Neural crest cell (in vitro differentiated cells): Measurements from ENCODE around the gene ORC4. TPM values are rescaled to one million over a fixed set of nuclear protein-coding genes. Genes with fewer than 3 reads are reported as not detected.

Experiments used
- DNase-seq: peaks from one replicate; pipeline ENCODE4 v3.0.0; 2021; ENCODE audit warnings: low read depth, mixed read lengths, low spot score
- H3K27ac Mint-ChIP-seq: one replicate; pipeline ENCODE4 v1.8.0; 2021; ENCODE audit warnings: mild to moderate bottlenecking, mixed read lengths; ENCODE audit not compliant: unreplicated experiment
- H3K27me3 Mint-ChIP-seq: 2 replicates; pipeline ENCODE4 v1.8.0; 2021; ENCODE audit warnings: low read depth, mild to moderate bottlenecking, mixed read lengths
- H3K36me3 Mint-ChIP-seq: 2 replicates; pipeline ENCODE4 v1.8.0; 2021; ENCODE audit warnings: low read depth, mild to moderate bottlenecking, mixed read lengths
- H3K4me1 Mint-ChIP-seq: 2 replicates; pipeline ENCODE4 v1.8.0; 2021; ENCODE audit warnings: mixed read lengths
- H3K4me3 Mint-ChIP-seq: one replicate; pipeline ENCODE4 v1.8.0; 2021; ENCODE audit warnings: mild to moderate bottlenecking, mixed read lengths
- H3K9me3 Mint-ChIP-seq: 2 replicates; pipeline ENCODE4 v1.8.0; 2021; ENCODE audit warnings: mixed read lengths
- total RNA-seq: library from RNA; stranded (reverse); gene quantifications from 2 replicates; pipeline ENCODE4 v1.2.1, GENCODE V29; 2021
- TF ChIP-seq, protein P1 (sequence below): fragments of 200-600 bp; sonication (generic); conservative IDR thresholded peaks from 2 replicates; pipeline ENCODE4 v1.5.0; 2021; ENCODE audit warnings: antibody characterized with exemption, mild to moderate bottlenecking

The ORC4 gene
- total RNA-seq, 1 donor from 2014 or later: 65.1 TPM

DNA sequence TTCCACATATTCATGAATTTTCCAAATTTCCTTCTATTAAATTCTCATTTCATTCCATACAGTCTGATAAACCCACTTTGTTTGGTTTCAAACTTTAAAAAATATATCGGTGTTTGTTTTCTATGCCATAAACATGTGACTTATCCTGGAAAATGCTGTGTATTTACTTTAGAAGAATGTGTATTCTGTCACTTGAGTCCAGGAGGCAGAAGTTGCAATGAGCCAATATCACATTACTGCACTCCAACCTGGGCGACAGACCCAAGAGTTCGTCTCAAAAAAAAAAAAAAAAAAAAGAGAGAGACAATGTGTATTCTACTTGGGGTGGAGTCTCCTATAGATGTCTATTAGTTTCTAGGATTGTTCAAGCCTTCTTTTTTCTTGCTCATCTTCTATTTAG lies 32.1 kb upstream of the ORC4 start:
- Mint-ChIP-seq H3K9me3 (peaks cover 3% of the 10 kb centered on the region), H3K4me1 (peaks cover 12% of the 10 kb centered on the region), H3K27me3 (no peaks in the 10 kb centered on the region), H3K36me3 (peaks cover 8% of the 10 kb centered on the region), H3K27ac (no peak overlapping the region), H3K4me3 (no peak overlapping the region)
- DNase-seq: no peak
- TF ChIP-seq, protein P1, sequence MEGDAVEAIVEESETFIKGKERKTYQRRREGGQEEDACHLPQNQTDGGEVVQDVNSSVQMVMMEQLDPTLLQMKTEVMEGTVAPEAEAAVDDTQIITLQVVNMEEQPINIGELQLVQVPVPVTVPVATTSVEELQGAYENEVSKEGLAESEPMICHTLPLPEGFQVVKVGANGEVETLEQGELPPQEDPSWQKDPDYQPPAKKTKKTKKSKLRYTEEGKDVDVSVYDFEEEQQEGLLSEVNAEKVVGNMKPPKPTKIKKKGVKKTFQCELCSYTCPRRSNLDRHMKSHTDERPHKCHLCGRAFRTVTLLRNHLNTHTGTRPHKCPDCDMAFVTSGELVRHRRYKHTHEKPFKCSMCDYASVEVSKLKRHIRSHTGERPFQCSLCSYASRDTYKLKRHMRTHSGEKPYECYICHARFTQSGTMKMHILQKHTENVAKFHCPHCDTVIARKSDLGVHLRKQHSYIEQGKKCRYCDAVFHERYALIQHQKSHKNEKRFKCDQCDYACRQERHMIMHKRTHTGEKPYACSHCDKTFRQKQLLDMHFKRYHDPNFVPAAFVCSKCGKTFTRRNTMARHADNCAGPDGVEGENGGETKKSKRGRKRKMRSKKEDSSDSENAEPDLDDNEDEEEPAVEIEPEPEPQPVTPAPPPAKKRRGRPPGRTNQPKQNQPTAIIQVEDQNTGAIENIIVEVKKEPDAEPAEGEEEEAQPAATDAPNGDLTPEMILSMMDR: no peak

DNA sequence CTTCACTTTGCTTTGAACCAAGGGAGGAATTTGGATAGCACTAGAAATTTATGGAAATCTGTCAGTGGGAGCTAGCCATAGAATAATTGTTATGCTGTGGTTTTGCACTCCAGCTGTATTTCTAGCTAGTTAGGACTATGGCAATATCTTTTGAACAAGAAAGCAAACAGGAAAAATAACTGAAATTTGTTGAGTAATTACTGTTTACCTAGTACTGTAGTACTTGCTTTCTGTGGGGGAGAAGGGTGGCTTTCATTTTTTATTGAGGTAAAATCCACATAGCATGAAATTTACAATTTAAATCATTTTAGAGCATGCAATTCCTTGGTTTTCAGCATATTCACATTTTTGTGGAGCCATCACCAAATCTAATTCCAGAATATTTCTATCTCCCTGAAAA lies 28.7 kb upstream of the ORC4 start:
- TF ChIP-seq, protein P1: no peak
- Mint-ChIP-seq H3K27me3 (no peaks in the 10 kb centered on the region), H3K4me3 (no peak overlapping the region), H3K36me3 (peaks cover 8% of the 10 kb centered on the region), H3K9me3 (peaks cover 3% of the 10 kb centered on the region), H3K27ac (no peak overlapping the region), H3K4me1 (peaks cover 12% of the 10 kb centered on the region)
- DNase-seq: no peak

DNA sequence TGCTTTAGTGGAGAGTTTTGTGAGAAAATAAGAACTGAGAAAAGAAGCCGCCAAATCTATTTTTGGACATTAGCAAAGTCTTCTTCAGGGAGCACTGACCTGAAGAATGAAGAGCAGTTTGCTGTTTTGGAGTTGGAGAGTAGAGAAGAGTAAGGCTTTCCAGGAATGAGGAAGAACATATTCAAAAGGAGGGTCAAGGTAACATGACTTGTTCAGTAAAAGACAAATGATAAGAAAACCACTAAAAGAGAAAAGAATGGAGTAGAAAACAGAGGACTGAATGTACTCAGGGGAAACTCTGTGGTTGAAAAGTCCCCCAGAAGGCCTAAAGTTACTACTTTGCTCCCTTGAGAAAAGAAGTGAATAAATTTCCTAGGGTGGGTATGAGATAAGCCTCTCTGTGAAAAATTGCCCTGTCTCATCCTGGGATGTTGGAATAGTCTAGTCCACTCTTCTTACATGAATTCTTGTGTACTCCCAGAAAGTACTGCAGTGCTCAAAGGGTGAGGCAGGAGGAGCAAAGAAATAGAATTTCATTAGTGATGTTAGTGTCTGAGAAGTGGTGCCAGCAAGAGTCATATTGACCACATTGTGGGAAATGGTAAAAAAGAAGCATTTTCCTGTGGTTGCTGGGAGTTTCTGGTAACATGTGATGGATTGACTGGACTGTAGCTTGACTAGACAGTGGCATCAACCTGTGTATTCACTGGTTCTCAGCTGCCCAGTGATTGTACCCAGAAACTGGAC lies 28.1 kb upstream of the ORC4 start:
- Mint-ChIP-seq H3K4me3 (no peak overlapping the region), H3K27ac (no peak overlapping the region), H3K27me3 (no peaks in the 10 kb centered on the region), H3K36me3 (peaks cover 8% of the 10 kb centered on the region), H3K9me3 (peaks cover 3% of the 10 kb centered on the region), H3K4me1 (peaks cover 12% of the 10 kb centered on the region)
- TF ChIP-seq, protein P1: no peak
- DNase-seq: no peak

DNA sequence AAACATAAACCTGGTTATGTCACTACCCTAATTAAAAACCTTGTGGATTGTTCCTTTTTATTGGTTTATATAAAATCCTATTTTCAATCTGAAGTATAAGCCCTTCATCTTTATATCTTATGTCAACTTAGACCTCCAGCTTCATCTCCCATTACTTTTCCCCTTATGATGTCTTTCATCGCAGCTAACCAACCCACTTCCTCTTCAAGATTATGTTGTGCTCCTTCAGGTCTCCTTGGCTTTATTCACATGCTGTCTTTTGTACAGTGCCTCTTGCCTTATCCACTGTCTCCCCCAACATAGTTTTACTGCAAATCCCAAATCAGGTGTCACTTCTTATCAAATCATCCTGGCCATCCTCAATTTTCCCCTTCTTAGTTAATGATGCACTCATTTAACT lies 26.3 kb upstream of the ORC4 start:
- Mint-ChIP-seq H3K36me3 (peaks cover 5% of the 10 kb centered on the region), H3K27ac (no peak overlapping the region), H3K27me3 (no peaks in the 10 kb centered on the region), H3K4me1 (peaks cover 12% of the 10 kb centered on the region), H3K4me3 (no peak overlapping the region), H3K9me3 (no peaks in the 10 kb centered on the region)
- no peak for DNase-seq
- TF ChIP-seq, protein P1: no peak

DNA sequence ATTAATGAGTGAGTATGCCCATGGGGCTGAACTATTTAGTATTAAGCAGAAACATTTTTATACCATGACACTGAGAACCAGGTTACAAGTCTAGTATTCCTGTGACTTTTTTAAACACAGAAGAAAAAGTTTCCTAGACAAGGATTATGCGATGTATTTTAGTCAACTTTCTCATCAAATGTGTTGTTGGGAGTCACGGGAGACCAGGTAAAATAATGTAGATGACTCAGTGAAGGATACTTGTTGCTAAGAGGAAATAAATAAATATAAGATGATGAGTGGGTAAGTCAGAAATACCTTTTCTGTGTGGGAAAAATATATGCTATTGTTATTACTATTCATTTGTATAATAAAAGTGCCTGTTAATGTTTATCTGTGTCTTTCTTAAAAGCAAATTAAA lies 23.8 kb upstream of the ORC4 start:
- H3K27ac Mint-ChIP-seq: no peak overlapping the region
- H3K4me1 Mint-ChIP-seq: peaks cover 7% of the 10 kb centered on the region
- no peak for DNase-seq
- peaks cover 2% of the 10 kb centered on the region for H3K36me3 Mint-ChIP-seq
- H3K27me3 Mint-ChIP-seq: no peaks in the 10 kb centered on the region
- TF ChIP-seq, protein P1: no peak
- no peak overlapping the region for H3K4me3 Mint-ChIP-seq
- no peaks in the 10 kb centered on the region for H3K9me3 Mint-ChIP-seq
